Measurements from ENCODE around the gene RANBP9.

RANBP9 gene

GRCh38 chr6:13572951-13573654 lies 138.5 kb downstream of the RANBP9 start:
- no peak for DNase-seq
- Histone ChIP-seq H3K27me3 (peaks cover 0 to 5% of the 10 kb centered on the region in 2 donors), H3K4me3 (peak overlapping the region; percentile 76 to 91), H3K9me3 (no peaks in the 10 kb centered on the region), H3K4me1 (peaks cover 0 to 9% (median 6%) of the 10 kb centered on the region in 4 donors), H3K27ac (peak overlapping the region; percentile 95 to 96), H3K36me3 (no peaks in the 10 kb centered on the region)
- intact Hi-C loops (cut with DNase I; ENCODE audit: low total_unique reads): loop anchor here (10.0 kb wide), 1 partner anchor 238 kb away; no protein-coding TSS in a partner anchor
- no peak for TF ChIP-seq CTCF (IDR thresholded peaks at IDR 0.05)

- Histone ChIP-seq H3K9me3 (no peaks in the 10 kb centered on the region), H3K27me3 (peaks cover 0 to 5% of the 10 kb centered on the region in 2 donors), H3K4me1 (peaks cover 0 to 9% (median 6%) of the 10 kb centered on the region in 4 donors), H3K36me3 (no peaks in the 10 kb centered on the region), H3K4me3 (no peak overlapping the region), H3K27ac (no peak overlapping the region)
- TF ChIP-seq CTCF (IDR thresholded peaks at IDR 0.05): no peak
- intact Hi-C loops (cut with DNase I; ENCODE audit: low total_unique reads): loop anchor here (10.0 kb wide), 1 partner anchor 237 kb away; no protein-coding TSS in a partner anchor
- DNase-seq: no peak
Measured at GRCh38 chr6:13572240-13572639, 139.4 kb downstream of the RANBP9 start.
